ENCODE data around the gene ATF3. TPM values are rescaled to one million over a fixed set of nuclear protein-coding genes. Genes with fewer than 3 reads are reported as not detected.
A peak's percentile ranks its signal among the peaks of the same experiment; 100 is the strongest.

The ATF3 gene
- total RNA-seq, 4 donors from 2014 or later, result 2.1 to 6.5 (median 3.0) TPM

GRCh38 chr1:212589446-212589845 lies 19.1 kb upstream of the ATF3 start:
- 65 to 80% methylated on average over 3 of the region's 3 CpGs for WGBS, 2 donors
- Histone ChIP-seq H3K27ac (no peak overlapping the region), H3K36me3 (no peaks in the 10 kb centered on the region), H3K4me3 (no peak overlapping the region), H3K9me3 (no peaks in the 10 kb centered on the region), H3K27me3 (peaks cover 0 to 62% (median 0%) of the 10 kb centered on the region in 4 donors), H3K4me1 (peaks cover 0 to 4% (median 0%) of the 10 kb centered on the region in 3 donors)
- intact Hi-C loops (cut with DNase I), result no loop called here
- no peak for DNase-seq
- no peak for TF ChIP-seq CTCF (IDR thresholded peaks at IDR 0.05)
- no peak for TF ChIP-seq POLR2A (IDR thresholded peaks at IDR 0.05)

GRCh38 chr1:212591922-212592321 lies 16.6 kb upstream of the ATF3 start:
- H3K27me3 ChIP-seq, result peaks cover 0 to 40% (median 0%) of the 10 kb centered on the region in 4 donors
- TF ChIP-seq CTCF (IDR thresholded peaks at IDR 0.05), result no peak
- no peak for TF ChIP-seq POLR2A (IDR thresholded peaks at IDR 0.05)
- no peak overlapping the region for H3K4me3 ChIP-seq
- no peaks in the 10 kb centered on the region for H3K9me3 ChIP-seq
- peaks cover 3 to 20% (median 10%) of the 10 kb centered on the region in 3 donors for H3K4me1 ChIP-seq
- DNase-seq, result no peak
- intact Hi-C loops (cut with DNase I), result no loop called here
- H3K27ac ChIP-seq, result no peak overlapping the region
- WGBS, 2 donors, result 83 to 84% methylated on average over 3 of the region's 3 CpGs
- H3K36me3 ChIP-seq, result no peaks in the 10 kb centered on the region

GRCh38 chr1:212593821-212594251 lies 14.7 kb upstream of the ATF3 start:
- 75% methylated on average over 2 of the region's 3 CpGs; no CpG with 5 or more reads in 1 of the 2 donors for WGBS, 2 donors

GRCh38 chr1:212594640-212595039 lies 13.9 kb upstream of the ATF3 start:
- intact Hi-C loops (cut with DNase I), result no loop called here
- no peak overlapping the region for H3K27ac ChIP-seq
- H3K9me3 ChIP-seq, result no peaks in the 10 kb centered on the region
- 91 to 96% methylated on average over 3 of the region's 3 CpGs for WGBS, 2 donors
- no peak overlapping the region for H3K4me3 ChIP-seq
- H3K27me3 ChIP-seq, result peaks cover 0 to 22% (median 0%) of the 10 kb centered on the region in 4 donors
- H3K4me1 ChIP-seq, result peaks cover 3 to 16% (median 10%) of the 10 kb centered on the region in 3 donors
- no peak for DNase-seq
- TF ChIP-seq POLR2A (IDR thresholded peaks at IDR 0.05) (no peak), CTCF (IDR thresholded peaks at IDR 0.05) (no peak)
- no peaks in the 10 kb centered on the region for H3K36me3 ChIP-seq

More at GRCh38 chr1:212593821-212594251, 14.7 kb upstream of the ATF3 start:
- Histone ChIP-seq H3K27me3 (peaks cover 0 to 22% (median 0%) of the 10 kb centered on the region in 4 donors), H3K4me1 (peaks cover 3 to 16% (median 10%) of the 10 kb centered on the region in 3 donors), H3K36me3 (no peaks in the 10 kb centered on the region), H3K9me3 (no peaks in the 10 kb centered on the region), H3K27ac (no peak overlapping the region), H3K4me3 (no peak overlapping the region)
- no peak for TF ChIP-seq CTCF (IDR thresholded peaks at IDR 0.05)
- TF ChIP-seq POLR2A (IDR thresholded peaks at IDR 0.05), result no peak
- DNase-seq, result no peak
- intact Hi-C loops (cut with DNase I), result no loop called here

GRCh38 chr1:212595229-212595628 lies 13.3 kb upstream of the ATF3 start:
- Histone ChIP-seq H3K9me3 (no peaks in the 10 kb centered on the region), H3K27ac (peak overlapping the region in 1 of 4 donors; percentile 70), H3K4me1 (peaks cover 3 to 16% (median 10%) of the 10 kb centered on the region in 3 donors), H3K4me3 (no peak overlapping the region), H3K36me3 (no peaks in the 10 kb centered on the region), H3K27me3 (peaks cover 0 to 27% (median 0%) of the 10 kb centered on the region in 4 donors)
- DNase-seq, result no peak
- intact Hi-C loops (cut with DNase I), result no loop called here
- WGBS, 2 donors, result 94 to 95% methylated on average over 6 to 8 of the region's 8 CpGs
- TF ChIP-seq CTCF (IDR thresholded peaks at IDR 0.05) (no peak), POLR2A (IDR thresholded peaks at IDR 0.05) (no peak)

Measured in esophagus squamous epithelium (tissue), 5 donors.